Activated naive CD4-positive, alpha-beta T cell treated with anti-CD3 and anti-CD28 coated beads, Interleukin-2, amount 50 U/mL, for 24 hours (primary cell): ENCODE measurements around the gene TRIM29.

Experiments used
- H3K27ac Mint-ChIP-seq: one replicate; pipeline ENCODE4 v1.8.0; 2021; ENCODE audit warnings: mild to moderate bottlenecking, mixed read lengths
- H3K27me3 Mint-ChIP-seq: one replicate; pipeline ENCODE4 v1.8.0; 2021; ENCODE audit warnings: mixed read lengths
- H3K36me3 Mint-ChIP-seq: one replicate; pipeline ENCODE4 v1.8.0; 2021; ENCODE audit warnings: mixed read lengths
- H3K4me1 Mint-ChIP-seq: one replicate; pipeline ENCODE4 v1.8.0; 2021; ENCODE audit warnings: mixed read lengths
- H3K4me3 Mint-ChIP-seq: one replicate; pipeline ENCODE4 v1.8.0; 2021; ENCODE audit warnings: mild to moderate bottlenecking, mixed read lengths
- H3K9me3 Mint-ChIP-seq: one replicate; pipeline ENCODE4 v1.8.0; 2021; ENCODE audit warnings: mixed read lengths

Gene TRIM29

DNA sequence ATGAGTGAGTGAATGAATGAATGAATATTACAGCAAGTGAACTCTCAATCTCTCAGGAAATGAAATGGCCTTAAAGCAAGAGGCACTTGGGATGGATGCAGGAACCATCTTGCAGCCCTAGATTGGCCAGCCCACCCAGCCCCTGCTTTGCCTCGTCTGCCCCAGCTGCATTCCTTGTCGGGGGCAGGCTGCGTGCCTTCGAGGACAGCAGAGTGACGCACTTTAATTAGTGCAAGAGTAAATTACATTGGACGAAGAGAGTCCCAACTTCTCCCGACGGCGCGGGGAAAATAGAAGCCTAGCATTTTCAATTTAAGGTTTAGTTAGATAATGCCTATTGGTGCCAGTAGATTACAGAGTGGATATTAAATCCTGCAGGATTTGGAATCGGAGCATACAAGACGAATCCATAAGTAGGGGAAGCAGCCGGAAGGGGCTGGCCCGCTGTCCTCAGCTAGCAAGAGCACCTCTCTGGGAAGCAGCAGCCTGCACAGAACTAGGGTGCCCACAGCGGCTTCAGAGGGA lies 33.8 kb downstream of the TRIM29 start:
- Mint-ChIP-seq H3K27ac (no peak overlapping the region), H3K36me3 (no peaks in the 10 kb centered on the region), H3K9me3 (no peaks in the 10 kb centered on the region), H3K27me3 (peaks cover 2% of the 10 kb centered on the region), H3K4me3 (no peak overlapping the region), H3K4me1 (no peaks in the 10 kb centered on the region)

DNA sequence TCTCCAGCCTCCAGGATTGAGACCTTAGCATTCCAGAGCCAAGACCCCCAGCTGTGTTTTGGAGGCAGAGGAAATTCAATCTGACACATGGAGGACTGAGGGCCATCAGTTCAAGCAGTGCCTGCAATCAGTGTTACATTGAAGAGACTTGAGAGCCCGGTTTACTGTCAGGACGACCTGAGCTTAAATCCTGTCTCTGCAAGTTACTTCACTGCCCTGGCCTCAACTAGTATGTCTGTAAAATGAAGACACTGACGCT lies 35.1 kb downstream of the TRIM29 start:
- no peak overlapping the region for H3K4me3 Mint-ChIP-seq
- no peak overlapping the region for H3K27ac Mint-ChIP-seq
- no peaks in the 10 kb centered on the region for H3K9me3 Mint-ChIP-seq
- no peaks in the 10 kb centered on the region for H3K4me1 Mint-ChIP-seq
- H3K36me3 Mint-ChIP-seq: no peaks in the 10 kb centered on the region
- H3K27me3 Mint-ChIP-seq: peaks cover 2% of the 10 kb centered on the region

DNA sequence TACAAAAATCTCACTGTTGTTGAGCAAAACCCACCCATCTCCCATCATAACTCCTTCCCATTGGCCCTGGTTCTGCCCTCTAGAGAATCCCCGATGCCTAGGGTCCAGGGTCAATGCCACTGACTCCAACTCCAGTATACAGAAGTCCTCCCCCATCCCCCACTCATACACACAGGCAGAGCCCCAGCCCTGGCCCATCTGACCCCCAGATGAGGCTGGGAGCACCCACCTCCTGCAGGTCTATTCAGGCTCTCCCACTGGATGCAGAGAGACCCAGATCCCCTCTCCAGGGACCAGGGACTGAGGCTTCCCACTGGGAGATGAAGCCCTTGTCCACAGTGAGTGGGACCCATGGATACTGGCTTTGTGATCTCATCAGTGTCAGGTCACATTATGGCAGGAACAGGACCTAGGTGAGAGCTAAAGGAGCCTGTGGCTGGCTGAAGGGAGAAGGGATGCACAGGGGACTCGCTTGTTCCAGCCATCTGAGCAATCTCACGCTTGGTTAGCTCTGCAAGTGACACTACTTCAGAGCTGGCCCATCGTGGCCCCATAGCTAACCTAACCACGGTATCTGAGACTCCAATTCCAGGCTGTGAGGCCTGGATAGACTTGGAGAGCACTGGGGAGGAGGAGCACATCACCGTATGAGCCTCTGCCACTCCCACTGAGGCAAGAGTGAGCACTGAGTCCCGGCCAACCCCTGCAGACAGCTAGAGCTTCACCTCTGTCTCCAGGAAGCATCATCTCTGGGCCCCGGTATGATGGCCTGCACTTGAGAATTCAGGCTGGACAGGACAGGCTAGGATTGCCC lies 35.7 kb downstream of the TRIM29 start:
- no peaks in the 10 kb centered on the region for H3K4me1 Mint-ChIP-seq
- no peak overlapping the region for H3K27ac Mint-ChIP-seq
- H3K9me3 Mint-ChIP-seq: no peaks in the 10 kb centered on the region
- H3K27me3 Mint-ChIP-seq: peaks cover 2% of the 10 kb centered on the region
- H3K4me3 Mint-ChIP-seq: no peak overlapping the region
- no peaks in the 10 kb centered on the region for H3K36me3 Mint-ChIP-seq

DNA sequence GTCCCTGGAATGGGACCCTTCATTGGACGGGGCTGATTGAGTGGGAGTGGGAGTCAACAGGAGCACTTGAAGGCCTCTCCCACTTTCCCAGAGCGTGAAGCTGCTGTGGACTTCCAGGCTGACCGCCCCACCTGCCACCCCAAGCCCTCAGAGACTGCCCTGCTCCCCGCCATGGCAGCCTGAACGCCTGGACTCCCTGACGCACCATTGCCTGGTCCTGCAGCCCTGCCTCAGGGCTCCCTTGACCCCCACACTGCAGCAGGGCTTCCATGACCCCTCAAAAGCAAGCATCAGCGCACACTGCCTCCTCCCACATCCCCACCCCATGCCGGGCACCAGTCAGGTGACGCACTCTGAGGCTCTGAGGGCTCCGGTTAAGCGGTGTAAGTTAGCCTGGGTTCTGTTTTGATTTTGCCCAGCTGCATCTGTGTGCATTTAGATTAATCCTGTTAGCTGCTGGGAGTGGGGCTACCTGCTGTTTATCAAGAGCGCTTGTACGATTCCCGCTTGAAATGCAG lies 39.4 kb downstream of the TRIM29 start:
- Mint-ChIP-seq H3K27ac (no peak overlapping the region), H3K36me3 (no peaks in the 10 kb centered on the region), H3K9me3 (no peaks in the 10 kb centered on the region), H3K27me3 (peaks cover 2% of the 10 kb centered on the region), H3K4me3 (no peak overlapping the region), H3K4me1 (no peaks in the 10 kb centered on the region)

DNA sequence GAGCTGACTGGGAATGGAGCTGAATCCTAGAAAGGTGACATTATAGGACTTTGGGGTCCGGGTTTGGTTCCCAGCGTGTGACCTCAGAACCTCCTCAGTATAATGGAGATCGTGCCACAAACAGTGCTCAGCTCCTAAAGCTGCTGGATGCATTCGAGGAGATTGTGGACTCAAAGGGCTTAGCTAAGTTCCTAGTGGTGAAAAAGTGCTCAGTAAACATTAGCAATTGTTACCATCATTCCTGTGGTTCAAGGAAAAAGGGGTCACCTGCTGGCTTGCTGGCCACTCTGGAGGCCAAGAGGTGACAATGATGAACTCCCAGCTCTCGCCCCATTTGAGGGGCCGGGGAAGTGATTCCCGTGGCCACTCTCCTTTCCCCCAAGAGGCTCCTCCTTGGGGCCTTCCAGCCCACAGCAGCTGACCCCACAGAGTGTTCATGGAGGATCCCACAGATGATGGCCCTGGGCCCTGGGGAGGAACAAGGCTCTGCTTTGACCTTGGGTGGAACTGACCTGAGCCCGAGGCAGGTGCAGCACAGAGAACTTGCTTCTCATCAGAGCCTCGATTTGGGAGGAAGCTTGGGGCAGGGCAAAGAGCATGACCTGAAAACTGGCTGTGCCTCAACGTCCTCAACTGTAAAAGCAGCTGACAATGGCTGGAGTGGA lies 40.1 kb downstream of the TRIM29 start:
- Mint-ChIP-seq H3K36me3 (no peaks in the 10 kb centered on the region), H3K27ac (no peak overlapping the region), H3K4me1 (no peaks in the 10 kb centered on the region), H3K4me3 (no peak overlapping the region), H3K27me3 (peaks cover 2% of the 10 kb centered on the region), H3K9me3 (no peaks in the 10 kb centered on the region)

DNA sequence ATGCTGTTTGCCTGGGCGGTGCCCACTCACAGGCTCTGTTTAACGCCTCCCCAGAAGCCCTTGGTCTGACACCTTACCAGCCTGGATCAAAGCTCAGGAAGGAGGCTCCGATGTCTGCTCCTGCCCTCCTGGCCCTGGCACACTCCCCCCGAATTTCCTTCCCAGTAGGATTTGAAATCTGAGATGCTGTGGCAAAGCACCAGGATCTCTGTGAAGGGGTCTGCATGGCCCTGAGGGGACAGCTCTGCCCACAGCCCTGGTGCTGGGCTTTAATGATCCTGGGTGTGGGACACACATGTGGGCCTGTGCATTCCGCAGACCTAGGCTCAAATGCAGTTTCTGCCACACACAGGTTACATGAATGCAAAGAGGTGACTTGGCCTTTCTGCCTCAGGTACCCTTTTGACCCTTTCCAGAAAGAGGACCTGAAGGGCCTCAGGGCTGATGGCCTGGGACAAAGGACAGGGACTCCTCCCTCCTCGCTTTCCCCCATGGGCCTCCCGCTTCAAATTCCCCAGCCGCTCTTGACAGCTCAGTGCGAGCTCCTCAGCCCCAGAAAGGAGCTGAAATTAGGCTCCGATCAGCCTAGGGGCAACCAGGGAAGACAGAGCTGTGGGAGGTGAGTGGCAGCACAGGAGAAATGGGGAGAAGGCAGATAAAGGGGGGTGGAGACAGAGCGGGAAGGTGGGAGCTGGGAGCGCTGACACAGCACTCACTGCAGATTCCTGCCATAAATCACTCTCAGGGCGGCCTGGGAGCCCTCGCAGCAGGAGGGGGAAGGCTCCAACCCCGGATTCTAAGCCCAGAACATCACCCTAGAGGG lies 41.3 kb downstream of the TRIM29 start:
- peaks cover 2% of the 10 kb centered on the region for H3K27me3 Mint-ChIP-seq
- H3K27ac Mint-ChIP-seq: no peak overlapping the region
- no peaks in the 10 kb centered on the region for H3K4me1 Mint-ChIP-seq
- no peaks in the 10 kb centered on the region for H3K36me3 Mint-ChIP-seq
- H3K9me3 Mint-ChIP-seq: no peaks in the 10 kb centered on the region
- no peak overlapping the region for H3K4me3 Mint-ChIP-seq

DNA sequence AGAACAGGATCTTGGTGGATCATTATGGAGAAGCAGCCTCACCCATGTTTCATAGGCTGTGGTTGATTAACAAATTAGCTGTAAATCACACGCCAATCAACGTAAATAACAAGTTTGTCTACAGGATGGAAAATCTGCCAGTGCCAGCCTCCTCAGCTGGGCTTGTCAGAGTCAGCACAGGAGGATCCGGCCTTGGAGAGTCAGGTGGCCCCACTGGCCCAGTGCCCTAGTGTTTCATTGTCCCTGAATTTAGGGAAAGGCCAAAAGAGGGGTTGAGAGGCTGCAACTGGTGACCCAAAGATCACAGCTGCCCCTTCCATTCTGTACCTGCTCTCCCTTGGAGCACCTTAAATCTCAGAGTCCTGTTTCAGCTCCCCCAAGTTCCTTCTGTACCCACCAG lies 42.4 kb downstream of the TRIM29 start:
- Mint-ChIP-seq H3K9me3 (no peaks in the 10 kb centered on the region), H3K27me3 (peaks cover 2% of the 10 kb centered on the region), H3K27ac (no peak overlapping the region), H3K4me3 (no peak overlapping the region), H3K4me1 (no peaks in the 10 kb centered on the region), H3K36me3 (no peaks in the 10 kb centered on the region)

DNA sequence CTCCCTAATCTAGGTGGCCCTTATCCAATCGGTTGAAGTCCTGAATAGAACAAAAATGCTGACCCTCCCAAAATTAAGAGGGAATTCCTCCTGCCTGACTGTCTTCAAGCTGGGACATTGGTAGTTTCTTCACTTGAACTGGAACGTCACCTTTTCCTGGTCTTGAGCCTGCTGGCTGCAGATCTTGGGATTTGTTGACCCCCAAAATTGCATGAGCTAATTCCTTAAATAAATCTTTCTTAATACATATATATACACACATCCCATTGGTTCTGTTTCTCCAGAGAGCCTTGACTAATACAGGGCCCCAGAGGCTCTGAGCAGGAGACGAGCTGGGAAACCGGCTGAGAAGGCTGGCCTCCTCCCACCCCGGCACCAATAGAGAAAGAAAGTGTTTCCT lies 46.2 kb downstream of the TRIM29 start:
- H3K27me3 Mint-ChIP-seq: no peaks in the 10 kb centered on the region
- H3K27ac Mint-ChIP-seq: no peak overlapping the region
- H3K4me1 Mint-ChIP-seq: no peaks in the 10 kb centered on the region
- H3K9me3 Mint-ChIP-seq: no peaks in the 10 kb centered on the region
- no peaks in the 10 kb centered on the region for H3K36me3 Mint-ChIP-seq
- H3K4me3 Mint-ChIP-seq: no peak overlapping the region

DNA sequence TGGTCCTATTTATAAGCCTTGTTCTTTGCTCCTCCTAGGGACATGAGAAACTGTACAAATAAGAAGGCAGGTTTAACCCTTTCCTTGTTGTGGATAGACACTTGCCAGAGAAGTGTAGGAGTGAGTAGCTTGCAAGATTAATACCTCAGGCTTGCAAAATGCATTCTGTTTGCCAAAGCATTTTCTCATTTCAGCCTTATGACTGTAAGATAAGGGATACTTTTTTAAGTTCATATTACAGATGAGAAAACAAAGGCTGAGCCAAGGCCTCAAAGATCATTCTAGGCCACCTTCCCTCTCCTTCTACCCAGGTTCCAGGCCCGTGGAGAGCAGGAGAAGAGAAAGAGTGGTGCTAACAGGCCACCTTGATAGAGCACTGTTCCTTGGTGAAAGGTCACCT lies 46.8 kb downstream of the TRIM29 start:
- Mint-ChIP-seq H3K27ac (no peak overlapping the region), H3K36me3 (no peaks in the 10 kb centered on the region), H3K9me3 (no peaks in the 10 kb centered on the region)

DNA sequence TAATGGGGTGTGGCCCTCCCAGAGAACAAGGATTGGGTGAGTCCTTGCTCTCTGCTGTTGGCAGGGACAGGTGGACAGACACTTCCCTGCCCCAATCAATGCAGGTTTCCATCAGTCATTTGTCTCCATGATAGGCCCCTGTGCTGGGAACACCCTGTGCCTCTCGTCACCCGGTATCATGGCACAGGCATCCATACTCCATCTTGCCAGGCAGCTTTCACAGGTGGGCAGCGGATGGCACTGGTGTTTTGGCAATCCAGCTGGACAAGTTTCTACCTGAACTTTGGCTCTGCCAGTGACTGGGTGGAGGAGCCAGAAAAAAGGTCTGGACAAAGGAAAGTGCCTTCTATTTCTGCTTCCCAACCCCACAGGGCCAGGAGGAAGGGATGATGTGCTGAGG lies 47.5 kb downstream of the TRIM29 start:
- Mint-ChIP-seq H3K9me3 (no peaks in the 10 kb centered on the region), H3K27ac (no peak overlapping the region), H3K4me1 (no peaks in the 10 kb centered on the region), H3K36me3 (no peaks in the 10 kb centered on the region), H3K27me3 (no peaks in the 10 kb centered on the region), H3K4me3 (no peak overlapping the region)

More for the DNA sequence above, 46.8 kb downstream of the TRIM29 start:
- no peak overlapping the region for H3K4me3 Mint-ChIP-seq
- no peaks in the 10 kb centered on the region for H3K27me3 Mint-ChIP-seq
- H3K4me1 Mint-ChIP-seq: no peaks in the 10 kb centered on the region

DNA sequence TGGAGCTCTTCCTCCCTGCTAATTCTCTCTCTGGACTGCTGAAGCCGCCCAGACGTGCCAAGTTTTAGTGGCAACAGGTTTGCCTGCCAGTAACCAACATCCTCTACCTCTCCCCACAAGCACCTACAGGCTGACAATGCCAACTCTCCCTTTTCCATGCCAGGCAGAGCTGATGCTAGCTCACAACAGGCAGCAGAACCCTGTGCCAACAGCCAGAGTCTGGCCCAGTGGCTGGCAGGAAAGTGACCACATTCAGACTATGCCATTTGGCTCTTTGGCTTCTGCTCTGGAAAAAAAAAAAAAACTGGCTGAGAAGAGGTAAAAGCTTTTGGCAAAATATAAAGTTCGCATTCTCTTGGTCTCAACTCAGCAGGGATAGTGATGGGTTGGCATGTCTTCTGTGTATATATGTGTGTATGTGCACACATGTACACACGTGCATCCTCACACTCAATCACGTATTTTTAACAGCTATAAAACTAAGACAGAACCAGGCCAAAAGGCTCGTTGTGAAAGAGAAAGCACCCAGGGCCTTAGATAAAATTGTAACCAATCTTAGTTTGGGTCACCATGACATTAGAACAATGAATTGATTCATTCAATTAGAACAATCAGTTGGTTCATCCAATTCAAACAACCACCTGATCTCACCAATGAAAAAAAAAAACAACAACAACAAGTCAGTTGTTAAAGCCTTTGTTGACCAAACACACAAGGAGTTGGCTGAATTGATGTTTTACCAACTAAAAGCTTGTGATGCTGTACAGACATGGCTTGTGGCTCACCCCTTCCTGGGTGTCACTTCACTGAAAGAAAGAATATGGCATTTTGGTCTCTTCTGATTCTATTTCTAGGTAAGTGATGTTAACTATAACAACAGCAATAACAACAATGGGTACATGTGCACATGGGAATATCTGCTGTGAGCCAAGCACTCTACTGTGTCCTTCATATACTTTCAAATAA lies 48.6 kb downstream of the TRIM29 start:
- no peak overlapping the region for H3K4me3 Mint-ChIP-seq
- no peaks in the 10 kb centered on the region for H3K4me1 Mint-ChIP-seq
- no peaks in the 10 kb centered on the region for H3K36me3 Mint-ChIP-seq
- no peaks in the 10 kb centered on the region for H3K27me3 Mint-ChIP-seq
- no peak overlapping the region for H3K27ac Mint-ChIP-seq
- no peaks in the 10 kb centered on the region for H3K9me3 Mint-ChIP-seq

DNA sequence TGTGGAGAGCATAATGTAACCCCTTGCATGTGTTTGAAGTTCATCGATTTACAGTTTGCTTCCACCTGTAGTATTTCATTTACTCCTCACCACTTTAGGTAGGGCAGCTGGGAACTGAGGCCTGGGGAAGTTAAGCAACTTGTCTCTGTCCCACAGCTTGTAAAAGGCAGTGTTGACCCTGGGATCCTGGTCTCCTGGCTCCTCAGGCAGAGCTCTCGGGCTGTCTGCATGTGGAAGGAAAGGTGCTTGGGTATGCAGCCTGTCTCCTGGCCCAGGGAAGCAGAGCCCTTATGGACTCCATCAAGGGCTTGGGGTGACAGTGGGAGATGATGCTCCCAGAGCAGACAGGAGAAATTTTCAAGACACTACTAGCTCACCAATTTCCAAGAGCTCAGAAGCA lies 49.9 kb downstream of the TRIM29 start:
- no peaks in the 10 kb centered on the region for H3K9me3 Mint-ChIP-seq
- H3K36me3 Mint-ChIP-seq: no peaks in the 10 kb centered on the region
- no peak overlapping the region for H3K4me3 Mint-ChIP-seq
- no peaks in the 10 kb centered on the region for H3K4me1 Mint-ChIP-seq
- H3K27ac Mint-ChIP-seq: no peak overlapping the region
- H3K27me3 Mint-ChIP-seq: no peaks in the 10 kb centered on the region

DNA sequence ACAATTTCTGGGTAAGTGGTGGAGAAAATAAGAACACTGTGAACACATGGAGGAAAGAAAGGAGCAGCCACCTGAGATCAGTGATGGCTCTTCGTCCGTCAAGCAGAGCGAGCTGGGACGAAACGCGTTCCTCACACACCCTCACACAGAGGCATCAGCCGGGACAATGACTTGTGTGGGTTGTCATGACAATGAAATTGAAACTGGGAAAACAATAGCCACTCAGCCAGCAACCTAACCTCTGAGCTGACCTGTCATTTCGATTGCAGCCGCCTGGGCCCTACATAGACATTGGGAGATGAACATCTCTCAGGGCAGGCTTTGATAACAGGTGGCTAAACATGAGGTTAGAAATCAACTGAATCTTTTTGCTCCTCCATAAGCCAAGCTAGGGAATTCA lies 51.3 kb downstream of the TRIM29 start:
- Mint-ChIP-seq H3K27me3 (peaks cover 1% of the 10 kb centered on the region), H3K9me3 (no peaks in the 10 kb centered on the region), H3K27ac (no peak overlapping the region), H3K4me1 (no peaks in the 10 kb centered on the region), H3K36me3 (no peaks in the 10 kb centered on the region), H3K4me3 (no peak overlapping the region)

DNA sequence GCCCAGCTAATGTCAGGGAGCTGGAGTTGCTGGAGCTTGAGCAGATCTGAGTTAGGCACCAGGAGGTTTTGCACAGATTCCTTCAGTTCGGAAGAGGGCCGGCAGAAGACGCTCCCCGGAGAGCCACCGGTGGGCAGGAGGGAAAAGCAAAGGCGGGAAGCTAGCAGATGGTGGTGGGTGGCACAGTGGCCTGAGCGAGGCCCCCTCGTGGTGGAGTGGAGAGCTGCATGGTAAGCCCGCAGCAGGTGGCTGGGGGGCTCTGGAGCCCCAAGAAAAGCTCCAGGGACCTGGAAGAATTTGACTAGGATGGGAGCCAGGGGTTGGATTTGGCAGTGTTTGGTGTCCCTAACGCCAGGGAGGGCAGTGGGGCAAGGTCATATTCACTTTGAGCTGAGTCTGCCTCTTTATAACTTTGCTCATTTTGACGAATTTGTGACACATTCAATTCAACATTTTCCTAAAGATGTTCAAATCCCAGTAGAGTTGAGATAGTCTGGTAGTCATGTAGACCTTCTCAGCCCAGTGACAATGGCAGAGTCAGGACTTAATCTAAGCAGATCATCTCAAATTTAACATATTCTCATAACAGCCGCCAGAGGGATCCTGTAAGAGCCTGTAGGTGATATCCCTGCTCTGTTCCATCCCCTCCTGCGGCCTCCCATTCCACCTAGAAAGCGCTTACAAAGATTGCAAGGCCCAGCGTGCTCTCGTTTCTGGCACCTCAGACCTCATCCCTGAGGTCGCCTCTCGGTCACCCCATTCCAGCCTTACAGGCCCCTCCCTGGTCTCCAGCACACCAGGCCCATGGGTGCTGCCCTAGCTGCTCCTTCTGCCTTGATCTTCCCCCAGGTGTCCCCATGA lies 57.9 kb downstream of the TRIM29 start:
- H3K27ac Mint-ChIP-seq: no peak overlapping the region
- H3K4me3 Mint-ChIP-seq: no peak overlapping the region
- no peaks in the 10 kb centered on the region for H3K4me1 Mint-ChIP-seq
- peaks cover 10% of the 10 kb centered on the region for H3K27me3 Mint-ChIP-seq
- peaks cover 3% of the 10 kb centered on the region for H3K36me3 Mint-ChIP-seq
- H3K9me3 Mint-ChIP-seq: no peaks in the 10 kb centered on the region
